Ramos (cell line): ENCODE results near the gene PRKD1.
"Not testable (repeated sequence)": the region's sequence is repeated elsewhere in the genome, so short reads cannot be mapped to it uniquely, and the experiment has no call there.

Experiments
- in situ Hi-C: fragments of 300-500 bp; cut with MboI; formaldehyde crosslinking; loops from one replicate; pipeline ENCODE4 v1.14.3; 2022; ENCODE audit warnings: low sequenced_read_pairs; ENCODE audit not compliant: unreplicated experiment

PRKD1 gene

GRCh38 chr14:29689597-29689996 lies 238.1 kb downstream of the PRKD1 start:
- in situ Hi-C loops = not testable (repeated sequence)

GRCh38 chr14:29687866-29688265 lies 239.8 kb downstream of the PRKD1 start:
- in situ Hi-C loops = no loop called here

GRCh38 chr14:29687071-29687765 lies 240.4 kb downstream of the PRKD1 start:
- in situ Hi-C loops = no loop called here

- in situ Hi-C loops = no loop called here
Observed at GRCh38 chr14:29684926-29685325, 242.7 kb downstream of the PRKD1 start.

GRCh38 chr14:29682789-29683188 lies 244.9 kb downstream of the PRKD1 start:
- in situ Hi-C loops = no loop called here

GRCh38 chr14:29681316-29681715 lies 246.3 kb downstream of the PRKD1 start:
- in situ Hi-C loops = no loop called here

GRCh38 chr14:29674566-29675285 lies 252.9 kb downstream of the PRKD1 start:
- in situ Hi-C loops = no loop called here

- in situ Hi-C loops = no loop called here
Observed at GRCh38 chr14:29672831-29673230, 254.8 kb downstream of the PRKD1 start.

- in situ Hi-C loops = no loop called here
Observed at GRCh38 chr14:29671034-29671433, 256.6 kb downstream of the PRKD1 start.

- in situ Hi-C loops = no loop called here
Observed at GRCh38 chr14:29668201-29668600, 259.4 kb downstream of the PRKD1 start.

GRCh38 chr14:29664515-29664914 lies 263.1 kb downstream of the PRKD1 start:
- in situ Hi-C loops = no loop called here

- in situ Hi-C loops = no loop called here
Observed at GRCh38 chr14:29663281-29663801, 264.3 kb downstream of the PRKD1 start.

- in situ Hi-C loops = no loop called here
Observed at GRCh38 chr14:29654901-29655550, 272.6 kb downstream of the PRKD1 start.

- in situ Hi-C loops = no loop called here
Observed at GRCh38 chr14:29653303-29653702, 274.3 kb downstream of the PRKD1 start.

- in situ Hi-C loops = no loop called here
Observed at GRCh38 chr14:29652571-29652970, 275.1 kb downstream of the PRKD1 start.

GRCh38 chr14:29650554-29651269 lies 276.9 kb downstream of the PRKD1 start:
- in situ Hi-C loops = no loop called here

GRCh38 chr14:29649170-29649569 lies 278.5 kb downstream of the PRKD1 start:
- in situ Hi-C loops = no loop called here

GRCh38 chr14:29648045-29648444 lies 279.6 kb downstream of the PRKD1 start:
- in situ Hi-C loops = no loop called here

- in situ Hi-C loops = no loop called here
Observed at GRCh38 chr14:29645117-29645516, 282.5 kb downstream of the PRKD1 start.

- in situ Hi-C loops = no loop called here
Observed at GRCh38 chr14:29643433-29644211, 284.0 kb downstream of the PRKD1 start.
